LNCaP clone FGC (cell line): ENCODE data around the gene MED12.

Experiments
- DNase-seq: peaks from one replicate; pipeline ENCODE4 v3.0.0-alpha.2; 2011; ENCODE audit warnings: low read depth
- H3K4me3 ChIP-seq: 2 replicates; pipeline ENCODE4 v1.5.1; 2011; ENCODE audit warnings: mild to moderate bottlenecking, low read depth, low read length, control low read depth
- CTCF ChIP-seq: IDR thresholded peaks from 2 replicates; pipeline ENCODE4 v1.5.1; 2012; ENCODE audit warnings: mild to moderate bottlenecking; ENCODE audit not compliant: control insufficient read depth, insufficient read depth; ENCODE audit errors: extremely low read depth

MED12 gene

GRCh38 chrX:71099736-71100135 is 18.7 kb upstream of the MED12 start:
- H3K4me3 ChIP-seq: no peak overlapping the region
- no peak for TF ChIP-seq CTCF

GRCh38 chrX:71100581-71101505 is 17.6 kb upstream of the MED12 start:
- no peak overlapping the region for H3K4me3 ChIP-seq
- TF ChIP-seq CTCF: no peak
- DNase-seq: no peak

More at GRCh38 chrX:71099736-71100135, 18.7 kb upstream of the MED12 start:
- no peak for DNase-seq

- H3K4me3 ChIP-seq: no peak overlapping the region
- TF ChIP-seq CTCF: no peak
- no peak for DNase-seq
Observed at GRCh38 chrX:71102292-71102691, 16.1 kb upstream of the MED12 start.

GRCh38 chrX:71103110-71103983 is 15.0 kb upstream of the MED12 start:
- DNase-seq: no peak
- no peak overlapping the region for H3K4me3 ChIP-seq
- no peak for TF ChIP-seq CTCF

- TF ChIP-seq CTCF: no peak
- no peak overlapping the region for H3K4me3 ChIP-seq
- DNase-seq: no peak
Observed at GRCh38 chrX:71105628-71106027, 12.8 kb upstream of the MED12 start.

- no peak for TF ChIP-seq CTCF
- no peak for DNase-seq
- H3K4me3 ChIP-seq: no peak within 1 kb of the TSS
Observed at GRCh38 chrX:71106427-71106826, 12.0 kb upstream of the MED12 start, which contains the start of gene CXorf65. Gene CXorf65 (minus strand): TSS chrX:71106740. CDS start chrX:71106556, 184 bp downstream.
